Measurements from ENCODE around the gene CCL27. TPM values are rescaled to one million over a fixed set of nuclear protein-coding genes. Genes with fewer than 3 reads are reported as not detected.

Gene CCL27
- total RNA-seq, 1 experiment from 2014 or later = 0.68 TPM

DNA sequence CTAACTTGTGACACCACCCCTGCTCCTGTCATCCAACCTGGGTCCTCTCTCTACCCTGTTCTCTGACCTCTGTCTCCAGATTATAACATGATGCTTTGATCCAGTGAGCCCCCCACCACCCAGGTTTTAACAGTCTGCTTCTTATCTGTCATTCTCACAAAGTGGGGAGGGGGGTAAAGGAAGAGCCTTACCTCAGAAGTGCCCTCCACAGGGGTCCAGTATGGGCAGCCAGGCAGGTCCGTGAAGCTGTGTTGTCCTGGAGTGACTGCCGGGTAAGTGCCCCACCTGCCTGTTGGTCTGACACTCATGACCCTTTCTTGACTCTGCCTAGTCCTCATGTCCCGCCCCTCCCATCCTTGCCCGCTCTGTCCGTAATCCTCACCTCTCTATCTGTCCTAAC, 7.1 kb downstream of the CCL27 start:
- CTCF ChIA-PET = interaction anchor here (0.7 to 2.6 kb wide), 5 partner anchors 9 to 46 kb away, joined by 3 to 12 read pairs (median 7); partner anchors contain the start of gene GALT
- Mint-ChIP-seq H3K36me3 (no peaks in the 10 kb centered on the region), H3K4me3 (no peak overlapping the region), H3K4me1 (peaks cover 29% of the 10 kb centered on the region), H3K27ac (no peak overlapping the region), H3K9me3 (no peaks in the 10 kb centered on the region), H3K27me3 (ENCODE audit: low read depth) (no peaks in the 10 kb centered on the region; the same call in 1 of the 2 replicates)
- ATAC-seq (no peak), DNase-seq (ENCODE audit: low spot score) (no peak)
- POLR2A ChIA-PET = no interaction called here
- TF ChIP-seq, protein P1, sequence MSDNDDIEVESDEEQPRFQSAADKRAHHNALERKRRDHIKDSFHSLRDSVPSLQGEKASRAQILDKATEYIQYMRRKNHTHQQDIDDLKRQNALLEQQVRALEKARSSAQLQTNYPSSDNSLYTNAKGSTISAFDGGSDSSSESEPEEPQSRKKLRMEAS (CRISPR knock-in tag; IDR thresholded peaks at IDR 0.05) = no peak
- TF ChIP-seq ATF1 (CRISPR knock-in tag; IDR thresholded peaks at IDR 0.05) (no peak), TCF7 (CRISPR knock-in tag; IDR thresholded peaks at IDR 0.05; ENCODE audit: low read depth) (no peak), RELA (CRISPR knock-in tag; IDR thresholded peaks at IDR 0.05; ENCODE audit: borderline replicate concordance) (no peak), TP53 (CRISPR knock-in tag; IDR thresholded peaks at IDR 0.05) (no peak), ZNF219 (CRISPR knock-in tag; IDR thresholded peaks at IDR 0.05; ENCODE audit: borderline replicate concordance) (no peak), ATF2 (CRISPR knock-in tag; IDR thresholded peaks at IDR 0.05; ENCODE audit: borderline replicate concordance, low read depth) (no peak)
- TF ChIP-seq, protein P2, sequence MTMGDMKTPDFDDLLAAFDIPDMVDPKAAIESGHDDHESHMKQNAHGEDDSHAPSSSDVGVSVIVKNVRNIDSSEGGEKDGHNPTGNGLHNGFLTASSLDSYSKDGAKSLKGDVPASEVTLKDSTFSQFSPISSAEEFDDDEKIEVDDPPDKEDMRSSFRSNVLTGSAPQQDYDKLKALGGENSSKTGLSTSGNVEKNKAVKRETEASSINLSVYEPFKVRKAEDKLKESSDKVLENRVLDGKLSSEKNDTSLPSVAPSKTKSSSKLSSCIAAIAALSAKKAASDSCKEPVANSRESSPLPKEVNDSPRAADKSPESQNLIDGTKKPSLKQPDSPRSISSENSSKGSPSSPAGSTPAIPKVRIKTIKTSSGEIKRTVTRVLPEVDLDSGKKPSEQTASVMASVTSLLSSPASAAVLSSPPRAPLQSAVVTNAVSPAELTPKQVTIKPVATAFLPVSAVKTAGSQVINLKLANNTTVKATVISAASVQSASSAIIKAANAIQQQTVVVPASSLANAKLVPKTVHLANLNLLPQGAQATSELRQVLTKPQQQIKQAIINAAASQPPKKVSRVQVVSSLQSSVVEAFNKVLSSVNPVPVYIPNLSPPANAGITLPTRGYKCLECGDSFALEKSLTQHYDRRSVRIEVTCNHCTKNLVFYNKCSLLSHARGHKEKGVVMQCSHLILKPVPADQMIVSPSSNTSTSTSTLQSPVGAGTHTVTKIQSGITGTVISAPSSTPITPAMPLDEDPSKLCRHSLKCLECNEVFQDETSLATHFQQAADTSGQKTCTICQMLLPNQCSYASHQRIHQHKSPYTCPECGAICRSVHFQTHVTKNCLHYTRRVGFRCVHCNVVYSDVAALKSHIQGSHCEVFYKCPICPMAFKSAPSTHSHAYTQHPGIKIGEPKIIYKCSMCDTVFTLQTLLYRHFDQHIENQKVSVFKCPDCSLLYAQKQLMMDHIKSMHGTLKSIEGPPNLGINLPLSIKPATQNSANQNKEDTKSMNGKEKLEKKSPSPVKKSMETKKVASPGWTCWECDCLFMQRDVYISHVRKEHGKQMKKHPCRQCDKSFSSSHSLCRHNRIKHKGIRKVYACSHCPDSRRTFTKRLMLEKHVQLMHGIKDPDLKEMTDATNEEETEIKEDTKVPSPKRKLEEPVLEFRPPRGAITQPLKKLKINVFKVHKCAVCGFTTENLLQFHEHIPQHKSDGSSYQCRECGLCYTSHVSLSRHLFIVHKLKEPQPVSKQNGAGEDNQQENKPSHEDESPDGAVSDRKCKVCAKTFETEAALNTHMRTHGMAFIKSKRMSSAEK (CRISPR knock-in tag; IDR thresholded peaks at IDR 0.05; ENCODE audit: borderline replicate concordance) = no peak
- TF ChIP-seq, protein P3, sequence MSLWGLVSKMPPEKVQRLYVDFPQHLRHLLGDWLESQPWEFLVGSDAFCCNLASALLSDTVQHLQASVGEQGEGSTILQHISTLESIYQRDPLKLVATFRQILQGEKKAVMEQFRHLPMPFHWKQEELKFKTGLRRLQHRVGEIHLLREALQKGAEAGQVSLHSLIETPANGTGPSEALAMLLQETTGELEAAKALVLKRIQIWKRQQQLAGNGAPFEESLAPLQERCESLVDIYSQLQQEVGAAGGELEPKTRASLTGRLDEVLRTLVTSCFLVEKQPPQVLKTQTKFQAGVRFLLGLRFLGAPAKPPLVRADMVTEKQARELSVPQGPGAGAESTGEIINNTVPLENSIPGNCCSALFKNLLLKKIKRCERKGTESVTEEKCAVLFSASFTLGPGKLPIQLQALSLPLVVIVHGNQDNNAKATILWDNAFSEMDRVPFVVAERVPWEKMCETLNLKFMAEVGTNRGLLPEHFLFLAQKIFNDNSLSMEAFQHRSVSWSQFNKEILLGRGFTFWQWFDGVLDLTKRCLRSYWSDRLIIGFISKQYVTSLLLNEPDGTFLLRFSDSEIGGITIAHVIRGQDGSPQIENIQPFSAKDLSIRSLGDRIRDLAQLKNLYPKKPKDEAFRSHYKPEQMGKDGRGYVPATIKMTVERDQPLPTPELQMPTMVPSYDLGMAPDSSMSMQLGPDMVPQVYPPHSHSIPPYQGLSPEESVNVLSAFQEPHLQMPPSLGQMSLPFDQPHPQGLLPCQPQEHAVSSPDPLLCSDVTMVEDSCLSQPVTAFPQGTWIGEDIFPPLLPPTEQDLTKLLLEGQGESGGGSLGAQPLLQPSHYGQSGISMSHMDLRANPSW (CRISPR knock-in tag; conservative IDR thresholded peaks at IDR 0.05; ENCODE audit: low read depth) = no peak
- TF ChIP-seq, protein P4, sequence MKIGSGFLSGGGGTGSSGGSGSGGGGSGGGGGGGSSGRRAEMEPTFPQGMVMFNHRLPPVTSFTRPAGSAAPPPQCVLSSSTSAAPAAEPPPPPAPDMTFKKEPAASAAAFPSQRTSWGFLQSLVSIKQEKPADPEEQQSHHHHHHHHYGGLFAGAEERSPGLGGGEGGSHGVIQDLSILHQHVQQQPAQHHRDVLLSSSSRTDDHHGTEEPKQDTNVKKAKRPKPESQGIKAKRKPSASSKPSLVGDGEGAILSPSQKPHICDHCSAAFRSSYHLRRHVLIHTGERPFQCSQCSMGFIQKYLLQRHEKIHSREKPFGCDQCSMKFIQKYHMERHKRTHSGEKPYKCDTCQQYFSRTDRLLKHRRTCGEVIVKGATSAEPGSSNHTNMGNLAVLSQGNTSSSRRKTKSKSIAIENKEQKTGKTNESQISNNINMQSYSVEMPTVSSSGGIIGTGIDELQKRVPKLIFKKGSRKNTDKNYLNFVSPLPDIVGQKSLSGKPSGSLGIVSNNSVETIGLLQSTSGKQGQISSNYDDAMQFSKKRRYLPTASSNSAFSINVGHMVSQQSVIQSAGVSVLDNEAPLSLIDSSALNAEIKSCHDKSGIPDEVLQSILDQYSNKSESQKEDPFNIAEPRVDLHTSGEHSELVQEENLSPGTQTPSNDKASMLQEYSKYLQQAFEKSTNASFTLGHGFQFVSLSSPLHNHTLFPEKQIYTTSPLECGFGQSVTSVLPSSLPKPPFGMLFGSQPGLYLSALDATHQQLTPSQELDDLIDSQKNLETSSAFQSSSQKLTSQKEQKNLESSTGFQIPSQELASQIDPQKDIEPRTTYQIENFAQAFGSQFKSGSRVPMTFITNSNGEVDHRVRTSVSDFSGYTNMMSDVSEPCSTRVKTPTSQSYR (CRISPR knock-in tag; IDR thresholded peaks at IDR 0.05) = no peak

- Mint-ChIP-seq H3K27me3 (ENCODE audit: low read depth) (no peaks in the 10 kb centered on the region; the same call in 1 of the 2 replicates), H3K27ac (no peak overlapping the region), H3K4me1 (peaks cover 29% of the 10 kb centered on the region), H3K4me3 (no peak overlapping the region), H3K9me3 (no peaks in the 10 kb centered on the region), H3K36me3 (peaks cover 4% of the 10 kb centered on the region)
- CTCF ChIA-PET = interaction anchor here (0.6 to 4.2 kb wide), 6 partner anchors 10 to 48 kb away, joined by 3 to 31 read pairs (median 6); no protein-coding TSS in a partner anchor
- ATAC-seq (no peak), DNase-seq (ENCODE audit: low spot score) (no peak)
- POLR2A ChIA-PET = interaction anchor here (1.1 kb wide), 1 partner anchor 10 kb away, joined by 3 read pairs; no protein-coding TSS in a partner anchor
- TF ChIP-seq JAZF1 (CRISPR knock-in tag; IDR thresholded peaks at IDR 0.05) (no peak), MLX (CRISPR knock-in tag; IDR thresholded peaks at IDR 0.05) (no peak), TP53 (CRISPR knock-in tag; IDR thresholded peaks at IDR 0.05) (no peak), HMGXB4 (CRISPR knock-in tag; IDR thresholded peaks at IDR 0.05) (no peak)
- TF ChIP-seq, protein P5, sequence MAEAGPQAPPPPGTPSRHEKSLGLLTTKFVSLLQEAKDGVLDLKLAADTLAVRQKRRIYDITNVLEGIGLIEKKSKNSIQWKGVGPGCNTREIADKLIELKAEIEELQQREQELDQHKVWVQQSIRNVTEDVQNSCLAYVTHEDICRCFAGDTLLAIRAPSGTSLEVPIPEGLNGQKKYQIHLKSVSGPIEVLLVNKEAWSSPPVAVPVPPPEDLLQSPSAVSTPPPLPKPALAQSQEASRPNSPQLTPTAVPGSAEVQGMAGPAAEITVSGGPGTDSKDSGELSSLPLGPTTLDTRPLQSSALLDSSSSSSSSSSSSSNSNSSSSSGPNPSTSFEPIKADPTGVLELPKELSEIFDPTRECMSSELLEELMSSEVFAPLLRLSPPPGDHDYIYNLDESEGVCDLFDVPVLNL (CRISPR knock-in tag; IDR thresholded peaks at IDR 0.05; ENCODE audit: borderline replicate concordance, low read depth) = no peak
These were observed 8.0 kb downstream of the CCL27 start for GRCh38 chr9:34654323-34655051.
